ENCODE data around the gene PLLP. TPM values are rescaled to one million over a fixed set of nuclear protein-coding genes. Genes with fewer than 3 reads are reported as not detected.

Gene PLLP
- total RNA-seq, 4 donors from 2014 or later, result 13.6 to 38.5 (median 30.1) TPM

GRCh38 chr16:57266531-57267260 lies 17.8 kb downstream of the PLLP start:
- peaks cover 44 to 61% of the 10 kb centered on the region in 2 donors for H3K4me1 ChIP-seq
- H3K36me3 ChIP-seq, result no peaks in the 10 kb centered on the region
- DNase-seq, result peak; percentile 73 to 83
- intact Hi-C loops (cut with DNase I), result no loop called here
- no peak overlapping the region for H3K4me3 ChIP-seq (replicated peaks in 1 of 3)
- 27 to 35% methylated on average over 6 of the region's 6 CpGs for WGBS, 2 donors
- peak in 1 of 2 donors; percentile 39 for TF ChIP-seq POLR2A (IDR thresholded peaks at IDR 0.05)
- TF ChIP-seq, protein P1, sequence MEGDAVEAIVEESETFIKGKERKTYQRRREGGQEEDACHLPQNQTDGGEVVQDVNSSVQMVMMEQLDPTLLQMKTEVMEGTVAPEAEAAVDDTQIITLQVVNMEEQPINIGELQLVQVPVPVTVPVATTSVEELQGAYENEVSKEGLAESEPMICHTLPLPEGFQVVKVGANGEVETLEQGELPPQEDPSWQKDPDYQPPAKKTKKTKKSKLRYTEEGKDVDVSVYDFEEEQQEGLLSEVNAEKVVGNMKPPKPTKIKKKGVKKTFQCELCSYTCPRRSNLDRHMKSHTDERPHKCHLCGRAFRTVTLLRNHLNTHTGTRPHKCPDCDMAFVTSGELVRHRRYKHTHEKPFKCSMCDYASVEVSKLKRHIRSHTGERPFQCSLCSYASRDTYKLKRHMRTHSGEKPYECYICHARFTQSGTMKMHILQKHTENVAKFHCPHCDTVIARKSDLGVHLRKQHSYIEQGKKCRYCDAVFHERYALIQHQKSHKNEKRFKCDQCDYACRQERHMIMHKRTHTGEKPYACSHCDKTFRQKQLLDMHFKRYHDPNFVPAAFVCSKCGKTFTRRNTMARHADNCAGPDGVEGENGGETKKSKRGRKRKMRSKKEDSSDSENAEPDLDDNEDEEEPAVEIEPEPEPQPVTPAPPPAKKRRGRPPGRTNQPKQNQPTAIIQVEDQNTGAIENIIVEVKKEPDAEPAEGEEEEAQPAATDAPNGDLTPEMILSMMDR (IDR thresholded peaks at IDR 0.05), result no peak
- H3K9me3 ChIP-seq, result no peaks in the 10 kb centered on the region
- no peaks in the 10 kb centered on the region for H3K27me3 ChIP-seq
- peak overlapping the region; percentile 81 to 97 (median 95) for H3K27ac ChIP-seq

DNA sequence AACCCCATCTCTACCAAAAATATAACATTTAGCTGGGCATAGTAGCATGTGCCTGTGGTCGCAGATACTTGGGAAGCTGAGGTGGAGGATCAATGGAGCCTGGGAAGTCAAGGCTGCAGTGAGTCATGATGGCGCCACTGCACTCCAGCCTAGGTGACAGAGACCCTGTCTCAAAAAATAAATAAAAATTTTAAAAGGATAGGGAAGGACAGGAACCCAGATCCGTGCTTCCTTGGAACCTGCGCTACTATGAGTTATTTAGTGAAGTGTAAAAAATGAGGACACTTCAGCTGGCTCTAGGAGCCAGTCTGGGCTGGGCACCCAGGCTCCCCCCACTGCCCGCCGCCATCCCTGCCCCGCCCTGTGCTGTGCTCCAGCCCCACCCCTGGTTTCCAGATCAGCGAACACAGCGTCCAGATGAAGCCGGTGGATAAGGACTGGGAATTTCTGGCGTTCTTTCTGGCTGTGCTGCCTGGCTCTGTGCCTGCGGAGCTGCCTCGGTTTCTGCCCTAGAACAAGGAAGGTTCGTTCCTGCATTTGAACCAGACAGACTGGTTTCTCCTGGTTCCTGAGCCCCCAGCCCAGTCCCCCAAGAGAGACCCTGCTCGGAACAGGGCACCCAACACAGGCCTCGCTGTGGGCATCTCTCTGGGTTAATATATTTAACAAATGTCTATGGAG lies 18.5 kb downstream of the PLLP start:
- H3K27me3 ChIP-seq, result no peaks in the 10 kb centered on the region
- H3K4me3 ChIP-seq (replicated peaks in 1 of 3), result no peak overlapping the region
- no peaks in the 10 kb centered on the region for H3K36me3 ChIP-seq
- H3K9me3 ChIP-seq, result no peaks in the 10 kb centered on the region
- WGBS, 2 donors, result 28 to 50% methylated on average over 10 to 16 of the region's 16 CpGs
- H3K27ac ChIP-seq, result peak overlapping the region; percentile 87 to 97 (median 95)
- intact Hi-C loops (cut with DNase I), result no loop called here
- H3K4me1 ChIP-seq, result peaks cover 44 to 61% of the 10 kb centered on the region in 2 donors
- peak; percentile 97 to 98 for DNase-seq
- TF ChIP-seq, protein P1 (IDR thresholded peaks at IDR 0.05), result no peak
- TF ChIP-seq POLR2A (IDR thresholded peaks at IDR 0.05), result peak in 1 of 2 donors; percentile 12

DNA sequence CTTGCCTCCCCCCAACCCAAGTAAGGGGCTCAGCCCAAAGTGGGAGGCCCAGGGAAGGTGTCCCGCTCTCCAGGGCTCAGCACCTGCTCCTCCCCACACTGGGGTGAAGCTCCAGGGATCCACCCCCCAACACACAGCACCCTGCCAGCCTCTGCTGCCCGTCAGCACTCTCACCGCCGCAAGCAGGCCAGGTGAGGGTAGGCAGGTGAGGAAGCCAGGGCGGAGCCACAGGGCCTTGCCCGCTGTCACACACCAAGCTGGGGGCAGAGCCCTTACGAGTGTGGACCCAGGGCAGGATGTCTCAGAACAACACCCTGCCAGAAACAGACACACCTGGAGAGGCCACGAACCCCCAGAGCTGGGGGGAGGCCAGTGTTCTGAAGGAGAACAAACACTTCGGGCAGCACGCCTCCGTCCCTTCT lies 19.5 kb downstream of the PLLP start:
- peaks cover 44 to 61% of the 10 kb centered on the region in 2 donors for H3K4me1 ChIP-seq
- DNase-seq, result peak; percentile 85 to 86
- peak overlapping the region; percentile 87 to 97 (median 95) for H3K27ac ChIP-seq
- H3K9me3 ChIP-seq, result no peaks in the 10 kb centered on the region
- no peaks in the 10 kb centered on the region for H3K36me3 ChIP-seq
- peak in 1 of 2 donors; percentile 26 for TF ChIP-seq POLR2A (IDR thresholded peaks at IDR 0.05)
- TF ChIP-seq, protein P1 (IDR thresholded peaks at IDR 0.05), result peak in 1 of 6 experiments; percentile 34
- H3K4me3 ChIP-seq (replicated peaks in 1 of 3), result no peak overlapping the region
- intact Hi-C loops (cut with DNase I), result no loop called here
- no peaks in the 10 kb centered on the region for H3K27me3 ChIP-seq
- WGBS, 2 donors, result 62 to 74% methylated on average over 5 to 9 of the region's 11 CpGs

DNA sequence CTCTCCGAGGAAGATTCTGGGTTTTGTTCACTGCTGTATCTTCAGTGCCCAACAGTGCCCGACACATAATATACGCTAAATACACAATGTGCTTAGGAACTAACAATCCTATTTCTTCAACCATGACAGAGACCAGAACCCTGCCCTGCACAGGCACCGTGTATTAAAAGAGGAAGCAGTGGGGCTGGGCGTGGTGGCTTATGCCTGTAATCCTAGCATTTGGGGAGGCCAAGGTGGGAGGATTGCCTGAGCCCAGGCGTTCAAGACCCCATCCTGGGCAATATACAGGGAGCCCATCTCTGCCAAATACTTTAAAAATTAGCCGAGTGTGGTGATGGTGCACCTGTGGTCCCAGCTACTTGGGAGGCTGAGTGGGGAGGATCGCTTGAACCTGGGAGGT lies 20.1 kb downstream of the PLLP start:
- no peak overlapping the region for H3K4me3 ChIP-seq (replicated peaks in 1 of 3)
- WGBS, 2 donors, result 73 to 74% methylated on average over 7 to 8 of the region's 8 CpGs
- intact Hi-C loops (cut with DNase I), result no loop called here
- DNase-seq, result no peak
- no peaks in the 10 kb centered on the region for H3K9me3 ChIP-seq
- no peaks in the 10 kb centered on the region for H3K27me3 ChIP-seq
- H3K36me3 ChIP-seq, result no peaks in the 10 kb centered on the region
- H3K4me1 ChIP-seq, result peaks cover 44 to 58% of the 10 kb centered on the region in 2 donors
- TF ChIP-seq, protein P1 (IDR thresholded peaks at IDR 0.05), result no peak
- no peak for TF ChIP-seq POLR2A (IDR thresholded peaks at IDR 0.05)
- H3K27ac ChIP-seq, result peak overlapping the region; percentile 87 to 97 (median 95)
